GM21717 (cell line): ENCODE results near the gene TCF7L2.

Experiments
- ATAC-seq: cut with Tn5 transposase; IDR thresholded peaks from one replicate; pipeline ENCODE4 v1.9.1; 2021; ENCODE audit warnings: mild to moderate bottlenecking, moderate library complexity; ENCODE audit not compliant: unreplicated experiment

TCF7L2 gene

DNA sequence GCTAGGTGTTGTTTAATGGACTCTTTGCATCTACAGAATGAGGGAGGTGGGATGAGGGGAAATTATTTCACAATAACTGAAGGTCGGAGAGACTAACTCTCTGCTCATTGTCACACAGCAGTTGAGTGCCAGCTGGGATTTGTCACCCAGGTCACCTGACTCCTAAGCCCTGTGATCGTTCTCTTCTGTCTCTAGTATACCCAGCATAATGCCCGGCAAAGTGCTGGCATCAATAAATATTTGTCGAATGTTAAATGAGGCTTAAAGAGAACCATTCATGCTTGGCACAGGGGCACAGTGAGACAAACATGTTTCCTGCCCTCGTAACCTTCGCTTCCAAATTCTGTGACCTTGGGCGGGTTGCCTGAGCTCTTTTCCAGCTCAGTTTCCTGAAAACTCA, 70.8 kb downstream of the TCF7L2 start:
- ATAC-seq, result no peak

DNA sequence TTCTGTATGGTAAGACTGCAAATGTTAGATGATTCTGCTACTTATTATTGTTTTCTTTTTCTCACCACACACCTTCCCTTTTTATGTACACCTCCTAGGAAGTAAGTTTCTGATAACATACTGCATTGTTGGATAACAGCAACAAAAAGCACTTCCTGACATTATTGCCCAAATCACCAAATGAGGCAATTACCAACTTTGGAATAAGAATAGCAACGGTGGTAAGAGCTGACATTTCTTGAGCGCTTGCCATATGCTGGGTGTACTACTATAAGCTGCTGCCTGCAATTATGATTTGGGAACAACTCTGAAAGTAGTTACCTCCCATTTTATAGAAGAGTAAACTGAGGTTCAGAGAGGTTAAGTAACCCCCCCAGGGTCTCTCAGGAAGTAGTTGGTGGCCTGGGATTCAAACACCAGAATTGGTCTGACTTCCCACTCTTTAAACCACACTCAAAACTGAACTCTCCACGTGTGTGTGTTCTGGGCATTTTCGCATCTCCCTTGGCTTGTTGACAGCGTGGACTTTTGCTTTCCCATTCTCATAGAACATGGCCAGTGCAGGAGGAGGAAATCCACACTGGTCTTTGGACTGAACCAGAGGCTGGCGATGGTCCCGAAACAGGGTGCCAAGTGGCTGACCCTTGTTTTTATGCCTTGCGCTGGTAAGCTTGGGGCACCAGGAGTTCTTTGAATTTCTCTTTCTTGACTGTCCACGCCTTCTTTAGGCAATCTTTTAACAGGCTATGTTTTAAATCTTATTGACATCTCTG, 71.4 kb downstream of the TCF7L2 start:
- no peak for ATAC-seq

DNA sequence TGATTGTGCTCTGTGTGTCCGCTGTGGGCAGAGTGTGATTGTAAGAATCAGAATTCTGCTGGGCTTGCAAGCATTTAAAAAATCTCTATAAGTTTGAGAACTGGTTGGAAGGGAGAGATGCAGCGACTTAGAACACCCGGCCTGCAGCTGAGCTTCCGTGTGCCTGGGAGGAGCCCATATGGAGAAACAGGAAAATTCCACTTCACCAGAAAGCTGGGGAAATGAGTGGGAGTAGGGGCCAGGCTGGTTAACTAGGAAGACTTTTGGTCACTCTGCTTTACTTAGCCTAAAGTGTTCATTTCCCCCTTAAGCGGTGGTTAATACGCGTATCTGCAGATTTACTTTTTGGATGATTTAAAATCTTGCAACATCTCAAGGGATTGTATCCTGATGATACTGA, 72.2 kb downstream of the TCF7L2 start:
- ATAC-seq, result no peak

DNA sequence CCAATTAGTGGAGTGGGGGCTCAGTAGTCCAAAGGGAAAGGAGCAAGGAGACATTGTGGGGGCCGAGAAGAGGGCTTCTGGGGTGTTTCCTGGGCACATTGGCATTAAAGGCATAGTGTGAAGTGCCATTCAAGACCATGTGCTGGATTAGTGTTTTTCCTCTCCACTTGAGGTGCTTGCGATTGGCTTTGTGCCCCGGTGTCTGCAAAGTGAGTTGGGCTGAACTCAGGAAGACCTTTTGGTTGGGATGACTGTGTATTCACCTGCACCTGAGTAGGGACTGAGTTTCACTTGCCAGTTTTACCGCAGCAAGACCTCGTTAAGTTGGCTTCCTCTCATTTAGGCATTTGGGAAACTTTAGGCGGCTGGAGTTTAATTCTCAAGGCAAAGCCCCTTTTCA, 73.0 kb downstream of the TCF7L2 start:
- no peak for ATAC-seq

DNA sequence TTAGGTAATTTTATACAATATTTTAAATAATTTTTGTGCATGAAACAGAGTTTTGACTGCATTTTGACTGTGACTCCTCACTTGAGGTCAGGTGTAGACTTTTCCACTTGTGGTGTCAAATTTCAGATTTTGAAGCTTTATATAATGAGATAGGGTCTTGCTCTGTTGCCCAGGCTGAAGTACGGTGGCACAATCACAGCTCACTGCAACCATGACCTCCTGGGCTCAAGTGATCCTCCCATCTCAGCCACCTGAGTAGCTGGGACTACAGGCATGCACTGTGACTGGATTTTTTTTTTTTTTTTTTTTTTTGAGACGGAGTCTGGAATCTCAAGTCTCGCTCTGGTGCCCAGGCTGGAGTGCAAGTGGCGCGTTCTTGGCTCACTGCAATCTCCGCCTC, 74.9 kb downstream of the TCF7L2 start:
- no peak for ATAC-seq

- no peak for ATAC-seq
These were observed 75.4 kb downstream of the TCF7L2 start for GRCh38 chr10:113025487-113025886.

- no peak for ATAC-seq
These were observed 76.6 kb downstream of the TCF7L2 start for GRCh38 chr10:113026679-113027078.

GRCh38 chr10:113027230-113027573, 77.2 kb downstream of the TCF7L2 start:
- no peak for ATAC-seq

GRCh38 chr10:113027574-113028455, 77.8 kb downstream of the TCF7L2 start:
- no peak for ATAC-seq

DNA sequence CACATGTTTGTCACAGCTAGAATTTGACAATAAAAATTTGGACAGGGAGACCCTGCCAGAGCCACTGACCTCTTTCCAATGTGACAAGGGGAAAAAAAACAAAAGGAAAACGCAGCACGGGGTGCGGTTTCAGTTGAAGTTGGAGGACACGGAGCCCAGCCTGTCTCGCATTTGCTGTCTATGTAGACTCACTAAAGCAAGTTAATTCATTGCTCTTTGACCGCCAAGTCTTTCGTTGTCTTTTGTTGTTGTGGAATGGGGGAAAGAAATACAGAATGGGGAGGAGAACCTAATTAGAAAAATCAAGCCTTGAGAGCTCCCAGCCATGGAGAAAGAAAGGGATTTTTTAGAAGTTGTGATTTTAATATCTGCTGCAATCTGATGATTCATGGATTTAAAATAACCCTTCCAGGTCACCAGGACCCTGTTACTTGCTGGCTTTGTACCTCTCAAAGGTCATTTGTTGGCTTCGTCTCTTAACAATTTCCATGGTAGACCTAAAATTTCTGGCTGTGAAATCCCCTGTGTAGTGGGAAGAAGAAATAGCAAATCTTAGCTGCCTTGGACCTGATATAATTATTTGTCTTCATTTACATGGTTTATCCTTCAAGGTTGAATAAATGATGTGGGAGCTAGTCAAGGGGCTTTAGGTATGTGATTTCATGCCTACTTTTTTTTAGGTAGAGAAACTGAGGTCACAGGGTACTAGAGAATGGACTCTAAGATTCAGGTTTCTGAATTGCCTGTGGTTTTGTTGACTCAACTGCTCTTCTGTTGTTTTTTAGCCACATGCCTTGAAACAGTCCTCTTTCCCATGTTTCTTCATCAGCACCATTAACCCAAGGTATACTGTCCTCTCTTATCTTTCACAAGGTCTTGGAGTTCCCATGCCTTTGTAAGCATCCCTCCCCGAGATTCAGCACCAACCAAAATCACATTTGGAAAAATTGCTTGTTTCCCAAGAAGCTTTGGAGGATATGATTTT, 78.7 kb downstream of the TCF7L2 start:
- no peak for ATAC-seq

- no peak for ATAC-seq
These were observed 80.4 kb downstream of the TCF7L2 start for GRCh38 chr10:113030453-113030852.

DNA sequence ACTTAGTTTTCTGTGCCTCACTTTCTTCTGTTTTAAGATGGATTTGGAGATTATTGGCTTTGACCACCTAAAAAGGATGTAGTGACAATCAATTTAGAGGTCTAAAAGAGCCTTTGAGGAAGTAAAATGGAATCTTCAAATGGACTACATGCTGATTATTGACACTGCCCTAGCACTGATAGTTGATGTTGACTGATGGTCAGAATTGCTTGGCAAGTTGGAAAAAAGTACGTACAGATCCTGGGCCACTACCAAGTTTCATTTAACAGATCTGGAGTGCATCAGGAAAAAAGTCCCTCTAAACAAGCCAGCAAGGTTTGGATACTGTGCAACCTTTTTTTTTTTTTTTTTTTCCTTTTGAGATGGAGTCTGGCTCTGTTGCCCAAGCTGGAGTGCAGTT, 81.1 kb downstream of the TCF7L2 start:
- no peak for ATAC-seq

GRCh38 chr10:113033991-113034390, 83.9 kb downstream of the TCF7L2 start:
- ATAC-seq, result no peak

- no peak for ATAC-seq
These were observed 85.8 kb downstream of the TCF7L2 start for GRCh38 chr10:113035732-113036312.

DNA sequence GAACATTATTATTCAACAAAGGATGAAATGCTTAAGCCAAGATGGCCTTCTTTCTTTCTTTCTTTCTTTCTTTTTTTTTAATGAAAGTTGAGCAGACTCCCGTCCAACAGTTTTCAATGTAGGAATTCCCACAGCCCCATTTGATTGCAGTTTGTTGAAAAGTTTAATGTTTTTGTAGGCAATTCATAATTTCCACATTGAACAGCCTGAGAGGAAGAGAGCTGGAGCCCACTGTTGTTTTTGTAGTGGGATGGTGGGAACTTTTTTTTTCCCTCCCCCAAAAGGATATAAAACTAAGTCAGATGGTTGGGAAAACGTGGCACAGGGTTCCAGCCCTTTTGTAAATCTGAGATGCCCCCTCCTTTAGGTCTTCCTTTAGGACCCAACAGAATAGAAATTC, 86.6 kb downstream of the TCF7L2 start:
- ATAC-seq, result no peak

- no peak for ATAC-seq
These were observed 87.2 kb downstream of the TCF7L2 start for GRCh38 chr10:113037218-113037617.

- no peak for ATAC-seq
These were observed 88.1 kb downstream of the TCF7L2 start for GRCh38 chr10:113038183-113038582.

- no peak for ATAC-seq
These were observed 88.9 kb downstream of the TCF7L2 start for GRCh38 chr10:113038985-113039384.

DNA sequence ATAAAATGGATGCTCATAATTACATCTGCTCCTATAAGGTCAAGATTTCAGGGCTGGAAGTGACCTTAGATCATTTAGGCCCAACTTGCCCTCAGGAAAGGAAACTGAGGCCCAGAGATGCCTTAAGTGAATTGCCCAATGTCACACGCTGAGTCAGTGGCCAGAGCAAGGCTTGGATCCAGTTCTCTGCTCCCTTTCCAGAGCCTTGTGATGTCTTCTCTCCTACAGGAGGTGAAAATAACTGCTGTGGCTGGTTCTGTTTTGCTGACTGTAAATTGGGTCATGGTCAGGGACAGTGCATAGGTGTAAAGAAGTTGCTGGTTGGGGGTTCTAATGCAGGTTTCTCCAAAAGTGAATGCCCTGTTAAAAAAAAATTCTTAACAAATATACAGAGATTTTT, 91.3 kb downstream of the TCF7L2 start:
- ATAC-seq, result no peak

DNA sequence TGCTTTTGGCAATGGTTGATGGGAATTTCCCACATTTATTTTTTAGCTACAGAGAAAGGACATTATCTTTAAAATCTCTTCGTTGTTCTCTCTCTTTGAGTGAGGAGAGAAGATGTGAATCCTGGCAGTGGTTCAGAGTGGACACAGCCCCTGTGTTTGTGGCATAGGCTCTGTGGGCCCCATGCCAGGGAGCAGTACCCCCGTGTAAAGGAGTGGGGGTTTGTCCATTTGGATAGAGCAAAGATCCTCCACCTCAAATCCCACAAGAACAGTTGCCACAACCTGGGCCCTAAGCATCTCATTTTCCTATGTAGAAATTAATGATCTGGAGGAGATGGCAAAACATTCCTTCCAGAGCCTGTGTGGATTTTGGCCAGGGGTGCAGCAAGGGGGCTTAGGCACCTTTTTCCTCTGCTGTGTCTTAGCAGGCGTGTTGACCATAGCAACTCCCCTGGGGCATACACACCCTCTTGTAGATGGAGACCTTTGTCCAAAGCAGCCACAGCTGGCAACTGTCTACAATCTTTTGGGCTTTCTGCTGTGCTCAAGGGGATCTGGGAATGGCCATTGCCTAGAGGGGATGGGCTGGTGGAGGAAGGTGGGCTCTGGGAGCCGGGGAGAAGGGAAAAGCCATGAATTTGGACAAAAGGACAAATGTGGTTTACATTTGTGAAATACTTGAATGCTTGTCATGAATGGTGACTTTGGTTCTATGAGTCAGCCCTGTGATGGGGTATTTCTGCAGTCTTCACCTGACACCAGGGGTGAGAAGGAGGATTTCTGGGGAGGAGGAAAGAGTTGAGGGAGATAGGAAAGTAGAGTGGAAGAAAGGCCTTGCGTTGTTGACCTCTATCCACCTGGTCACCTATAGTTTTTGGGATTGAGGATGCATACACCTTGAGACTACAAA, 92.0 kb downstream of the TCF7L2 start:
- no peak for ATAC-seq
